Sigmoid colon (tissue), 7 donors: Measurements from ENCODE around the gene SLC5A11. TPM values are rescaled to one million over a fixed set of nuclear protein-coding genes. Genes with fewer than 3 reads are reported as not detected.

ENCODE experiments used
- DNase-seq: peaks from one replicate; pipeline ENCODE4 v3.0.0-alpha.2; 2019
- H3K27ac ChIP-seq, 4 donors: fragments of 200-600 bp; sonication (generic); one replicate each; pipeline ENCODE4 v1.5.1; 2016 to 2019; ENCODE audit warnings: mild to moderate bottlenecking in 1 of 4
- H3K27me3 ChIP-seq, 3 donors: fragments of 200-600 bp; sonication (generic); one replicate each; pipeline ENCODE4 v1.5.1; 2019; ENCODE audit warnings: mild to moderate bottlenecking in 1 of 3
- H3K36me3 ChIP-seq, 4 donors: fragments of 200-600 bp; sonication (generic); one replicate each; pipeline ENCODE4 v1.5.1; 2016 to 2019
- H3K4me1 ChIP-seq, 4 donors: fragments of 200-600 bp; sonication (generic); one replicate each; pipeline ENCODE4 v1.5.1; 2017 to 2019
- H3K4me3 ChIP-seq, 4 donors: fragments of 200-600 bp; sonication (generic); one replicate each; pipeline ENCODE4 v1.5.1; 2017 to 2019; ENCODE audit warnings: mild to moderate bottlenecking in 2 of 4, moderate library complexity in 1 of 4
- H3K9me3 ChIP-seq, 4 donors: fragments of 200-600 bp in 3 of 4; sonication (generic) in 3 of 4; one replicate each; pipeline versions ENCODE4 v1.5.1 to v1.6.1; 2013 to 2019
- EP300 ChIP-seq, 4 donors: sonication (generic); formaldehyde crosslinking; IDR thresholded peaks; one replicate each; pipeline ENCODE4 v1.6.1; 2017; ENCODE audit warnings: antibody characterized with exemption in 4 of 4
- POLR2A ChIP-seq, 2 donors: fragments of 450-650 bp; IDR thresholded peaks; one replicate each; pipeline ENCODE4 v1.6.1; 2016; ENCODE audit warnings: antibody characterized with exemption in 2 of 2, mild to moderate bottlenecking in 2 of 2, moderate library complexity in 2 of 2
- POLR2AphosphoS5 ChIP-seq, 4 donors: sonication (generic); formaldehyde crosslinking; IDR thresholded peaks; one replicate each; pipeline ENCODE4 v1.6.1; 2017; ENCODE audit warnings: antibody characterized with exemption in 4 of 4
- WGBS, 2 donors: extraction: QIAGEN DNeasy Blood & Tissue Kit; methylation state at CpG; one replicate each; pipeline ENCODE4 v1.1.7; 2013; 5-methylcytosine and 5-hydroxymethylcytosine counted together
- intact Hi-C: fragments of 100-400 bp; cut with DNase I; formaldehyde crosslinking; loops from one replicate; pipeline ENCODE4 v1.15.1; 2023
- polyA plus RNA-seq, 3 donors: library from polyadenylated mRNA; stranded (reverse); fragments of 200-250 nt; gene quantifications; one replicate each; pipeline ENCODE4 v1.2.3, GENCODE V29; 2013
- total RNA-seq, 4 donors: library from RNA; depleted of rRNA; stranded (reverse); fragments of >200 nt; gene quantifications; one replicate each; pipeline ENCODE4 v1.1.0, GENCODE V29; 2016
- TF ChIP-seq, protein P1 (sequence below), 4 experiments: fragments of 450-650 bp in 3 of 4; fragments of 200-600 bp in 1 of 4; IDR thresholded peaks; one replicate each; pipeline ENCODE4 v1.5.1; 2016 to 2019; ENCODE audit warnings: antibody characterized with exemption in 4 of 4, mild to moderate bottlenecking in 3 of 4, moderate library complexity in 2 of 4
- donor health status: healthy with polysubstance abuse.
- donor health status: Bipolar disorder and iron deficiency.
- donor health status: healthy.

Gene SLC5A11
- total and polyA plus RNA-seq, 7 donors: 0.14 to 1.2 (median 0.19) TPM; not detected in 4

- H3K27me3 ChIP-seq: no peaks in the 10 kb centered on the region
- intact Hi-C loops: no loop called here
- H3K4me1 ChIP-seq: peaks cover 0 to 9% (median under 1%) of the 10 kb centered on the region in 4 donors
- no peak overlapping the region for H3K4me3 ChIP-seq
- H3K36me3 ChIP-seq: peaks cover 13 to 99% (median 52%) of the 10 kb centered on the region in 4 donors
- TF ChIP-seq EP300 (IDR thresholded peaks at IDR 0.05) (no peak), POLR2AphosphoS5 (IDR thresholded peaks at IDR 0.05) (no peak), POLR2A (IDR thresholded peaks at IDR 0.05) (no peak)
- TF ChIP-seq, protein P1, sequence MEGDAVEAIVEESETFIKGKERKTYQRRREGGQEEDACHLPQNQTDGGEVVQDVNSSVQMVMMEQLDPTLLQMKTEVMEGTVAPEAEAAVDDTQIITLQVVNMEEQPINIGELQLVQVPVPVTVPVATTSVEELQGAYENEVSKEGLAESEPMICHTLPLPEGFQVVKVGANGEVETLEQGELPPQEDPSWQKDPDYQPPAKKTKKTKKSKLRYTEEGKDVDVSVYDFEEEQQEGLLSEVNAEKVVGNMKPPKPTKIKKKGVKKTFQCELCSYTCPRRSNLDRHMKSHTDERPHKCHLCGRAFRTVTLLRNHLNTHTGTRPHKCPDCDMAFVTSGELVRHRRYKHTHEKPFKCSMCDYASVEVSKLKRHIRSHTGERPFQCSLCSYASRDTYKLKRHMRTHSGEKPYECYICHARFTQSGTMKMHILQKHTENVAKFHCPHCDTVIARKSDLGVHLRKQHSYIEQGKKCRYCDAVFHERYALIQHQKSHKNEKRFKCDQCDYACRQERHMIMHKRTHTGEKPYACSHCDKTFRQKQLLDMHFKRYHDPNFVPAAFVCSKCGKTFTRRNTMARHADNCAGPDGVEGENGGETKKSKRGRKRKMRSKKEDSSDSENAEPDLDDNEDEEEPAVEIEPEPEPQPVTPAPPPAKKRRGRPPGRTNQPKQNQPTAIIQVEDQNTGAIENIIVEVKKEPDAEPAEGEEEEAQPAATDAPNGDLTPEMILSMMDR (IDR thresholded peaks at IDR 0.05): no peak
- H3K27ac ChIP-seq: no peak overlapping the region
- WGBS, 2 donors: 97 to 98% methylated on average over 12 of the region's 12 CpGs
- H3K9me3 ChIP-seq: no peaks in the 10 kb centered on the region
- no peak for DNase-seq
These were observed 85.3 kb downstream of the SLC5A11 start for GRCh38 chr16:24931091-24931490.

DNA sequence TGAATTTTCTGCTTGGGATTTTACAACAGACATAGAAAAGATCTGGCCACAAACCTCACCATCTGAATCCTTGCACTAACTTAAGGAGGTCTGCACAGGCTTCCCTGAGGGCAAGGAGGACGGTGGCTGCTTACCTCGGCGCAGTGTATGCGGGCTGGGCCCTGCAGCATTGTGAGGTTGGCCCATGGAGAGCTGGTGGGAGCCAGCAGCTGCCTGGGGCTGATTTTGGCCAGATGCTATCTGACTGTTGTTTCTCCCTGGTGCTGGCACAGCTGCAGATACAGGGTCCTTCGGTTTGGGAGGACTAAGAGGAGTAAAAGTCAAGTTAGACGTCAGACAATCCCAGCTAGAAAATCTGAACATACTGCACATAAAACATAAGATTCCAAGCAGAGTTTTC, 89.6 kb downstream of the SLC5A11 start:
- no peak for DNase-seq
- no peaks in the 10 kb centered on the region for H3K27me3 ChIP-seq
- H3K36me3 ChIP-seq: peaks cover 9 to 97% (median 57%) of the 10 kb centered on the region in 4 donors
- WGBS, 2 donors: 83 to 85% methylated on average over 6 of the region's 6 CpGs
- peaks cover 0 to 9% (median 2%) of the 10 kb centered on the region in 4 donors for H3K4me1 ChIP-seq
- no peaks in the 10 kb centered on the region for H3K9me3 ChIP-seq
- TF ChIP-seq POLR2AphosphoS5 (IDR thresholded peaks at IDR 0.05): no peak
- TF ChIP-seq EP300 (IDR thresholded peaks at IDR 0.05): no peak
- TF ChIP-seq, protein P1 (IDR thresholded peaks at IDR 0.05): no peak
- TF ChIP-seq POLR2A (IDR thresholded peaks at IDR 0.05): no peak
- H3K4me3 ChIP-seq: no peak overlapping the region
- intact Hi-C loops: loop anchor here (5.0 kb wide), 2 partner anchors 123 to 368 kb away; no protein-coding TSS in a partner anchor
- peak overlapping the region in 2 of 4 donors; percentile 37 to 52 for H3K27ac ChIP-seq

- Histone ChIP-seq H3K27ac (peak overlapping the region in 2 of 4 donors; percentile 37 to 52), H3K4me3 (no peak overlapping the region), H3K9me3 (no peaks in the 10 kb centered on the region), H3K27me3 (no peaks in the 10 kb centered on the region), H3K36me3 (peaks cover 10 to 97% (median 53%) of the 10 kb centered on the region in 4 donors), H3K4me1 (peaks cover 0 to 9% (median 2%) of the 10 kb centered on the region in 4 donors)
- no peak for DNase-seq
- TF ChIP-seq EP300 (IDR thresholded peaks at IDR 0.05): no peak
- TF ChIP-seq POLR2AphosphoS5 (IDR thresholded peaks at IDR 0.05): no peak
- TF ChIP-seq, protein P1 (IDR thresholded peaks at IDR 0.05): no peak
- TF ChIP-seq POLR2A (IDR thresholded peaks at IDR 0.05): no peak
- intact Hi-C loops: loop anchor here (5.0 kb wide), 2 partner anchors 124 to 369 kb away; no protein-coding TSS in a partner anchor
- 85 to 93% methylated on average over 4 of the region's 4 CpGs for WGBS, 2 donors
These were observed 90.4 kb downstream of the SLC5A11 start for GRCh38 chr16:24936151-24936550.

- Histone ChIP-seq H3K9me3 (no peaks in the 10 kb centered on the region), H3K27ac (no peak overlapping the region), H3K36me3 (peaks cover 6 to 94% (median 44%) of the 10 kb centered on the region in 4 donors), H3K4me3 (no peak overlapping the region), H3K27me3 (no peaks in the 10 kb centered on the region), H3K4me1 (peaks cover 0 to 9% (median 2%) of the 10 kb centered on the region in 4 donors)
- TF ChIP-seq EP300 (IDR thresholded peaks at IDR 0.05) (no peak), POLR2A (IDR thresholded peaks at IDR 0.05) (no peak), POLR2AphosphoS5 (IDR thresholded peaks at IDR 0.05) (no peak)
- TF ChIP-seq, protein P1 (IDR thresholded peaks at IDR 0.05): no peak
- no peak for DNase-seq
- intact Hi-C loops: loop anchor here (5.0 kb wide), 2 partner anchors 127 to 372 kb away; no protein-coding TSS in a partner anchor
- 97% methylated on average over 14 of the region's 14 CpGs for WGBS, 2 donors
These were observed 93.5 kb downstream of the SLC5A11 start for GRCh38 chr16:24939224-24939623.
